ENCODE results near the gene NBL1.

NBL1 gene

DNA sequence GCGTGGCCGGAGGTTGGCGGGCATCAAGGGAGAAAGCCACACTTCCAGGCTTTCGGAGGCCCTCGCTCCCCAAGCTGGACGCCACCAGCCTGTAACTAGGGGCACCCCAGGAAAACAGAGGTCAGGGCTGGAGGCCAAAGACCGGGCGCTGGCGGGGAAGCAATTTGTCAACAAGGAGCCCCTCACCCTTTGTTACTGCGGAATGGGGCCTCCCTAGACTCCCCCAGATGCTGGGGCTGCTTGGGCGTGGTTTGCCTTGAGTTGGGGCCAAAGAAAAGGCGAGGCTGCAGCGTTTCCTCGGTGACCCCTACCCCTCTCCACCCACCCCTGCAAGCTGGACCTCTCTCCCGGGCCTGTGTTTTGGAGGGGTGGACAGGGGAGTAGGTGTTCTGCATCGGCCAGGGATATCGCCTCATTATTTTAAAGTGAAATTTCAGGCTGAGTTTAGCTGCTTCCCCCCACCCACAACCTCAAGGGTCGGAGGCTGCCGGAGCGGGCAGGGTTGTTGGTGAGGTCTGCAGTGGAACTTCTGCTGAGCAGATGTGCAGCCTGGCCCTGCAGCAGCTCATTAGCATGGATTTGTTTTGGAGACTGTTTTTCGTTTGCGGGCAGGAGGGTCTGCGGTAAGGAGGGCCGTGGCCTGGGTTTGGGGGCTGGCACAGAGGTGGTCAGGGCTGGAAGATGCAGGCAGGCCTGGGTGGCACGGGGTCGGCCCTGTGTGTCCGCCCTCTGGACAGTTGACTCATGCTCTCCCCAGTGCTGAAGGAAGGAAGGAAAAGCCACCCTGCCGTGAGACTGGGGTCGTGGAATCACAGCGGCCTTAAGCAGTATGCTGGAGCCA, 1.5 kb downstream of the NBL1 start:
- no peak for DNase-seq (ENCODE audit: low spot score)
- in situ Hi-C loops (cut with MboI; ENCODE audit: low pct_unique_long_range_greater_than_20kb, low sequenced_read_pairs, unreplicated experiment) = no loop called here
- TF ChIP-seq, protein P1, sequence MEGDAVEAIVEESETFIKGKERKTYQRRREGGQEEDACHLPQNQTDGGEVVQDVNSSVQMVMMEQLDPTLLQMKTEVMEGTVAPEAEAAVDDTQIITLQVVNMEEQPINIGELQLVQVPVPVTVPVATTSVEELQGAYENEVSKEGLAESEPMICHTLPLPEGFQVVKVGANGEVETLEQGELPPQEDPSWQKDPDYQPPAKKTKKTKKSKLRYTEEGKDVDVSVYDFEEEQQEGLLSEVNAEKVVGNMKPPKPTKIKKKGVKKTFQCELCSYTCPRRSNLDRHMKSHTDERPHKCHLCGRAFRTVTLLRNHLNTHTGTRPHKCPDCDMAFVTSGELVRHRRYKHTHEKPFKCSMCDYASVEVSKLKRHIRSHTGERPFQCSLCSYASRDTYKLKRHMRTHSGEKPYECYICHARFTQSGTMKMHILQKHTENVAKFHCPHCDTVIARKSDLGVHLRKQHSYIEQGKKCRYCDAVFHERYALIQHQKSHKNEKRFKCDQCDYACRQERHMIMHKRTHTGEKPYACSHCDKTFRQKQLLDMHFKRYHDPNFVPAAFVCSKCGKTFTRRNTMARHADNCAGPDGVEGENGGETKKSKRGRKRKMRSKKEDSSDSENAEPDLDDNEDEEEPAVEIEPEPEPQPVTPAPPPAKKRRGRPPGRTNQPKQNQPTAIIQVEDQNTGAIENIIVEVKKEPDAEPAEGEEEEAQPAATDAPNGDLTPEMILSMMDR (IDR thresholded peaks at IDR 0.05; ENCODE audit: extremely low read depth, insufficient read depth, missing control alignments) = no peak

- in situ Hi-C loops (cut with MboI; ENCODE audit: low pct_unique_long_range_greater_than_20kb, low sequenced_read_pairs, unreplicated experiment) = no loop called here
- peak; percentile 63 for DNase-seq (ENCODE audit: low spot score)
- TF ChIP-seq, protein P1 (IDR thresholded peaks at IDR 0.05; ENCODE audit: extremely low read depth, insufficient read depth, missing control alignments) = no peak
Measured at GRCh38 chr1:19646377-19647319, 2.5 kb downstream of the NBL1 start.

DNA sequence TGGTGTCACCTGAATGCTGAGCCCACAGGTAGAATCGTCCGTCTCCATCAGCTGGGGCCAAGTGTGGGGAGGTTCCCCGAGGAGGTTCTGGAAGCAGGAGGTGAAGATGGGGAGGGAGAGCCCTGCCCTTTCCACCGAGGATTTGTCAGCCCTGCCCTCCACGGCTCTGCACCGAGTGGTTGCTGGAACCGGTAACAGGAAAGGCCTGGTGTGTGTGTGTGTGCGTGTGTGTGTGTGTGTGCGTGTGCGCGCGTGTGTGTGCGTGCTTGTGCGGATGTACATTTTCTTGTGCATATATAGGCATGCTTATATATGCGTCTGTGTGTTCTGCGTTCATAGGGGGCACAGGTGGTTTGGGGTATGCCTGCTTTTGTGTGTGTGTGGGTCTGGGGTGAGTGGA, 3.5 kb downstream of the NBL1 start:
- TF ChIP-seq, protein P1 (IDR thresholded peaks at IDR 0.05; ENCODE audit: extremely low read depth, insufficient read depth, missing control alignments) = no peak
- DNase-seq (ENCODE audit: low spot score) = no peak
- in situ Hi-C loops (cut with MboI; ENCODE audit: low pct_unique_long_range_greater_than_20kb, low sequenced_read_pairs, unreplicated experiment) = no loop called here

DNA sequence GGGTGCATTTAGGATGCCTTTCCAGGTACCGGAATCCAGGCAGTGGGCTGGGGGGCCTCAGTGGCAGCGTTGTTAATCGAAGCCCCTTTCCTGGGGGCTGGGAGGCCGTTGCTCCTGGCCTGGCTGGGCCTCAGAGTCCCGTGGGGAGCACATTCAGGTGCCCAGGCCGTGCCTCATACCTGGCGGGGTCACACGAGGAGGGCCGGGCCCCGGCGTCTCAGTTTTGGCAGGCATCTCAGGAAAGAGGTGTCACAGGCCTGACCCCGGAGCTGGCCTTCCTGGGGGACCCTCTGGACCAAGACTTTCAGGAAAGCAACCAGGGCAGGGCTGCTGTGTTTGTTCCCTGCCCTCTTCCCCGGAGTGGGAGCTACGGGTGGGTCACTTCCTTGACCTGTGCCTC, 4.1 kb downstream of the NBL1 start:
- TF ChIP-seq, protein P1 (IDR thresholded peaks at IDR 0.05; ENCODE audit: extremely low read depth, insufficient read depth, missing control alignments) = no peak
- no peak for DNase-seq (ENCODE audit: low spot score)
- in situ Hi-C loops (cut with MboI; ENCODE audit: low pct_unique_long_range_greater_than_20kb, low sequenced_read_pairs, unreplicated experiment) = no loop called here

DNA sequence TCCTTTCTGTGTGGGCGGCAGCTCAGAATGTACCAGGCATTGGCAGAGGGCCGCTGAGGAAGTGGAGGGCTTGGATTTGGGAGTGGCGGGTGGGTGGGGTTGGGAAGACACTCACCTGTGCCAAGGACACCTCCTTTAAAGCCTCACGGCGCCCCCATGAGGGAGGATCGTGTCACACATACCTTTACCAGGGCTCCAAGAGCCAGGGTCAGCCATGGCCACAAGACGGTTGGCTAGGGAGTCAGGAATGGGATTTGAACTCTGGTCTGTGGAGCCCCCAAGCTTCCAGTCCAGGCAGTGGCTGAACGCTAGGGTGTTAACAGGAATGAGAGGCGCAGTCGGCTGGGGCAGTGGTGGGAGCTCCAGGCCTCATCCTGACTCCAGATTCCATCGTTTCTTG, 4.6 kb downstream of the NBL1 start:
- TF ChIP-seq, protein P1 (IDR thresholded peaks at IDR 0.05; ENCODE audit: extremely low read depth, insufficient read depth, missing control alignments) = peak; percentile 25
- no peak for DNase-seq (ENCODE audit: low spot score)
- in situ Hi-C loops (cut with MboI; ENCODE audit: low pct_unique_long_range_greater_than_20kb, low sequenced_read_pairs, unreplicated experiment) = no loop called here

DNA sequence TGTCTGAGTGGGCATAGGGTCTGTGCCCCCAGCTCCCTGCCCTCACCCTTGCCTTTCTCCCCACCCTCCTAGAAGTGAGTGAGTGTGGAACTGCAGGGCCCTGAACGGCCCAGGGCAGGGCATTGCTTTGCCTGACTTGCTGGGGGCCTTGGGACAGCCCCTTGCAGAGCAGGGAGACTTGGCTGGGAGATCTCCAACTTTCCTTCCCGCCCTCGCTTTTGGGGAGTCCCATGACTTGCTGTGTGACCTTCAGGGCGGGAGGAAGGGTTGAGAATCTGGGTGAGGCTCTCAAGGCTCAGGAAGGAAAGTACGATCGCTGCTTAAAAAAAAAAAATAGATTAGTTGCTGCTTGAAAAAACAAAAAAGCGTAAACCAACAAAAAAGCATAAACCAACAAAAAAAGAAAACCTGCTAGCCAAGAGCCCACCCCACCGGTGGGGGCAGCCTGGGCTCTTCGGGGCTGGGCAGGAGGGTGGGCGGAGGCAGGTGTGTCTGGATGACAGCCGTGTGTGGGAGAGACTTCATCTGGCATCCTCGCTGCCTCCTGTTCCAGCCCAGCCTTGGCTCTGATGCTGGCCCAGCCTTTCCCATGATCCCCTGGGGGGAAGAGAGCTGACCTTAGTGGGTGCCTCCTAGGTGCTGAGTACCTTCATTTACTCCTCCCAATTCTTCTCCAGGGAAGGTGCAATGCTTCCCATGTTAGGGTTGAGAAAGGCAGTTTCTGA, 6.5 kb downstream of the NBL1 start:
- DNase-seq (ENCODE audit: low spot score) = no peak
- TF ChIP-seq, protein P1 (IDR thresholded peaks at IDR 0.05; ENCODE audit: extremely low read depth, insufficient read depth, missing control alignments) = no peak
- in situ Hi-C loops (cut with MboI; ENCODE audit: low pct_unique_long_range_greater_than_20kb, low sequenced_read_pairs, unreplicated experiment) = no loop called here
